Prostate gland (tissue), 2 donors: Measurements from ENCODE around the gene REG3G. TPM values are rescaled to one million over a fixed set of nuclear protein-coding genes. Genes with fewer than 3 reads are reported as not detected.

Experiments used
- DNase-seq: peaks from one replicate; pipeline ENCODE4 v3.0.0-alpha.2; 2019; ENCODE audit warnings: low spot score
- H3K27ac ChIP-seq, 2 donors: fragments of 200-600 bp; sonication (generic); 2 replicates each; pipeline ENCODE4 v1.5.1; 2017 to 2019
- H3K27me3 ChIP-seq: fragments of 200-600 bp; sonication (generic); replicated peaks from 2 replicates; pipeline ENCODE4 v1.5.1; 2019; ENCODE audit not compliant: insufficient read depth
- H3K36me3 ChIP-seq, 2 donors: fragments of 200-600 bp; sonication (generic); 1 replicate in 1 of 2; 2 replicates in 1 of 2; pipeline versions ENCODE4 v1.5.1 to v1.8.1; 2017 to 2019
- H3K4me1 ChIP-seq: fragments of 200-600 bp; sonication (generic); replicated peaks from 2 replicates; pipeline ENCODE4 v1.5.1; 2019
- H3K4me3 ChIP-seq, 2 donors: fragments of 200-600 bp; sonication (generic); 2 replicates each; pipeline ENCODE4 v1.5.1; 2017 to 2019
- H3K9me3 ChIP-seq: fragments of 200-600 bp; sonication (generic); 2 replicates; pipeline ENCODE4 v1.5.1; 2017
- CTCF ChIP-seq, 4 experiments: fragments of 200-600 bp in 2 of 4; fragments of 450-650 bp in 2 of 4; sonication (generic) in 2 of 4; IDR thresholded peaks; 1 replicate in 3 of 4; 2 replicates in 1 of 4; pipeline ENCODE4 v1.5.1; 2016 to 2019; ENCODE audit warnings: antibody characterized with exemption in 4 of 4, mild to moderate bottlenecking in 2 of 4, moderate library complexity in 2 of 4
- POLR2A ChIP-seq: fragments of 450-650 bp; IDR thresholded peaks from one replicate; pipeline ENCODE4 v1.6.1; 2016; ENCODE audit warnings: antibody characterized with exemption, mild to moderate bottlenecking
- POLR2AphosphoS5 ChIP-seq: sonication (generic); formaldehyde crosslinking; IDR thresholded peaks from one replicate; pipeline ENCODE4 v1.6.1; 2017; ENCODE audit warnings: antibody characterized with exemption
- WGBS: methylation state at CpG from one replicate; pipeline ENCODE4 v1.1.5; 2018; 5-methylcytosine and 5-hydroxymethylcytosine counted together
- intact Hi-C: fragments of 100-400 bp; cut with DNase I; formaldehyde crosslinking; loops from one replicate; pipeline ENCODE4 v1.14.2; 2022
- total RNA-seq, 2 donors: library from RNA; depleted of rRNA; stranded (reverse); fragments of >200 nt; gene quantifications; one replicate each; pipeline ENCODE4 v1.1.0, GENCODE V29; 2016

REG3G gene
- total RNA-seq, 2 donors from 2014 or later = 52.0 TPM; not detected in 1

- Histone ChIP-seq H3K9me3 (no peaks in the 10 kb centered on the region), H3K36me3 (no peaks in the 10 kb centered on the region), H3K27ac (no peak overlapping the region), H3K27me3 (peaks cover 10% of the 10 kb centered on the region), H3K4me3 (no peak overlapping the region), H3K4me1 (no peaks in the 10 kb centered on the region)
- no peak for DNase-seq
- WGBS = under 1% methylated on average over 44 of the region's 45 CpGs
- TF ChIP-seq POLR2A (no peak), CTCF (IDR thresholded peaks at IDR 0.05) (no peak)
- intact Hi-C loops = no loop called here
Observed at GRCh38 chr2:78992807-78993517, 32.5 kb upstream of the REG3G start.

- WGBS = 55% methylated on average over 25 of the region's 25 CpGs
- H3K36me3 ChIP-seq = no peaks in the 10 kb centered on the region
- DNase-seq = no peak
- H3K9me3 ChIP-seq = no peaks in the 10 kb centered on the region
- TF ChIP-seq POLR2A = no peak
- no peak for TF ChIP-seq CTCF (IDR thresholded peaks at IDR 0.05)
- no peak for TF ChIP-seq POLR2AphosphoS5
- peaks cover 10% of the 10 kb centered on the region for H3K27me3 ChIP-seq
- intact Hi-C loops = no loop called here
- H3K27ac ChIP-seq = no peak overlapping the region
- H3K4me1 ChIP-seq = no peaks in the 10 kb centered on the region
- H3K4me3 ChIP-seq = no peak overlapping the region
Observed at GRCh38 chr2:78993518-78994148, 31.9 kb upstream of the REG3G start.

GRCh38 chr2:78994789-78995188 is 30.7 kb upstream of the REG3G start:
- intact Hi-C loops = no loop called here
- H3K9me3 ChIP-seq = no peaks in the 10 kb centered on the region
- no peak overlapping the region for H3K27ac ChIP-seq
- no peak overlapping the region for H3K4me3 ChIP-seq
- H3K27me3 ChIP-seq = peaks cover 10% of the 10 kb centered on the region
- TF ChIP-seq POLR2A (no peak), POLR2AphosphoS5 (no peak), CTCF (IDR thresholded peaks at IDR 0.05) (no peak)
- H3K36me3 ChIP-seq = no peaks in the 10 kb centered on the region
- 96% methylated on average over 1 of the region's 1 CpG for WGBS
- H3K4me1 ChIP-seq = no peaks in the 10 kb centered on the region
- no peak for DNase-seq

- H3K27ac ChIP-seq = no peak overlapping the region
- no peaks in the 10 kb centered on the region for H3K4me1 ChIP-seq
- TF ChIP-seq CTCF (IDR thresholded peaks at IDR 0.05) = no peak
- TF ChIP-seq POLR2AphosphoS5 = no peak
- no peak for TF ChIP-seq POLR2A
- peaks cover under 1% of the 10 kb centered on the region for H3K27me3 ChIP-seq
- no peak for DNase-seq
- no peak overlapping the region for H3K4me3 ChIP-seq
- intact Hi-C loops = no loop called here
- H3K9me3 ChIP-seq = no peaks in the 10 kb centered on the region
- H3K36me3 ChIP-seq = no peaks in the 10 kb centered on the region
- 53% methylated on average over 3 of the region's 3 CpGs for WGBS
Observed at GRCh38 chr2:78999406-78999805, 26.1 kb upstream of the REG3G start.

- DNase-seq = no peak
- WGBS = 87% methylated on average over 3 of the region's 4 CpGs
- Histone ChIP-seq H3K4me3 (no peak overlapping the region), H3K36me3 (no peaks in the 10 kb centered on the region), H3K4me1 (no peaks in the 10 kb centered on the region), H3K27me3 (no peaks in the 10 kb centered on the region), H3K9me3 (no peaks in the 10 kb centered on the region), H3K27ac (no peak overlapping the region)
- TF ChIP-seq POLR2A = no peak
- no peak for TF ChIP-seq POLR2AphosphoS5
- TF ChIP-seq CTCF (IDR thresholded peaks at IDR 0.05) = no peak
- intact Hi-C loops = no loop called here
Observed at GRCh38 chr2:79000008-79000576, 25.4 kb upstream of the REG3G start.
